AG09319 (cell line): Measurements from ENCODE around the gene OSTC.

ENCODE experiments used
- DNase-seq: peaks from one replicate; pipeline ENCODE4 v3.0.0-alpha.2; 2010; ENCODE audit warnings: low read depth; ENCODE audit errors: extremely low read depth
- CTCF ChIP-seq: IDR thresholded peaks from 2 replicates; pipeline ENCODE4 v1.5.1; 2011; ENCODE audit warnings: low read depth, mild to moderate bottlenecking, inconsistent platforms, low read length, moderate library complexity

Gene OSTC

DNA sequence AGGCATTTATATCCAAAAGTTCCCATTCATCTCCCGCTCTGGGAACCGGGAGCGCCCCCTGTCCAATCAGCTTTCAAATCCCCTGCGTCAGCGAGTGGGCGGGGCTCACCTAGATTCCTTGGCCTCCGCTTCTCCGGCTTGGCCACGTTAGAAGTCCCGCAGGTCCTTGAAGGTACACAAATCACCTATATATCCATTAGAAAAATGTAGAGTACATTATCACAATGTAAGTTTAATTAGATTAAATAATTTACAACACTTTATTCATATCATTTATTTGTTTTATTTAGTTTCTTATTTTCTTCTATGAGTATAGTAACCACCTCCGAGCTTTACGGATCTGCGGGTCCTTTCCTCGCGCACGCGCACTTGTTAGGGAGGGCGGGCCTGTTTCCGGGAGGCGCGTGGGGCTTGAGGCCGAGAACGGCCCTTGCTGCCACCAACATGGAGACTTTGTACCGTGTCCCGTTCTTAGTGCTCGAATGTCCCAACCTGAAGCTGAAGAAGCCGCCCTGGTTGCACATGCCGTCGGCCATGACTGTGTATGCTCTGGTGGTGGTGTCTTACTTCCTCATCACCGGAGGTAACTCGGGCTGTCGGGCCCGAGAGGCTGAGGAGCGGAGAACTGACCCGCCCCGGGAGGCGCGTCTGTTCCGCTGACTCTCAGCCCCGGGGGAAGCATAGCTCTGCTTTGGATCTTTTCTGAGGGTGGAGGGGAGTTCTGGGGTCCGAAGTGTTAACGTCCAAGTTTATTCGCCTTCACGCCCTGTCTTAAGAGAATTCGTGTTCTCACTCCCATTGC lies at the start of gene OSTC:
TSS of gene OSTC (plus strand) at position 388 of the 802 bp plus-strand sequence. CDS start at position 445, 57 bp downstream.
- peak; percentile 94 for DNase-seq
- TF ChIP-seq CTCF, result peak; percentile 26

DNA sequence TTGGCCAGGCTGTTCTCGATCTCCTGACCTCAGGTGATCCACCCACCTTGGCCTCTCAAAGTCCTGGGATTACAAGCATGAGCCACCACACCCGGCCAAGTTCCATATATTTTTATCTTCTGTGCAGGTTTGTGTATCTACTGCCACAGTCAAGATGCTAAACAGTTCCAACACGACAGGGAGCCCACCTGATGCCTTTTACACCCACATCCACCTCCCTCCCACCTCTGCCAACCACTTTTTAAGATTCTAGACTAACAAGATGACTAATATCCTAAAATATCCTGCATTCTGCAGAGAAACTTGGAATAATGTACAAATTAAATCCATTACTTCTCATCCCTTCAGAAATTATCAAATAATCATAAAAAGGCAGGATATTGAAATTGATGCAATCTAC lies 49.3 kb upstream of the OSTC start:
- no peak for TF ChIP-seq CTCF
- no peak for DNase-seq

DNA sequence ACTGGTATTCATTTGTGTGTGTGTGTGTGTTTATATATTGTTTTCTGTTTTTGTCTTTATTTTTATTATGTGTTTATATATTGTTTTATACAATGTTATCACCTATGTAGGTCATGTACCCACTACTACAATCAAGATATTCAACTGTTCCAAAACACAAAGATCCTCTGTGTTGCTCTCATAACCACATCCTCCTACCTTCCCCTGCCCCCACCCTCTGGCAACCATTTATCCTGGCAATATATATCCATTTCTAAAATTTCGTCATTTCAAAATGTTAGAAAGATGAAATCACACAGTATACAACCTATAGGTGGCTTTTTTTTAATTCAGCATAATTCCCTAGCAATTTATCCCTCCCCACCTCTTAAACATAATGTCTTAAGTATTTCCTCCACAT lies 48.9 kb upstream of the OSTC start:
- DNase-seq, result no peak

GRCh38 chr4:108602163-108602562 lies 48.2 kb upstream of the OSTC start:
- TF ChIP-seq CTCF, result no peak
- DNase-seq, result no peak

More for the DNA sequence above, 48.9 kb upstream of the OSTC start:
- TF ChIP-seq CTCF, result no peak

DNA sequence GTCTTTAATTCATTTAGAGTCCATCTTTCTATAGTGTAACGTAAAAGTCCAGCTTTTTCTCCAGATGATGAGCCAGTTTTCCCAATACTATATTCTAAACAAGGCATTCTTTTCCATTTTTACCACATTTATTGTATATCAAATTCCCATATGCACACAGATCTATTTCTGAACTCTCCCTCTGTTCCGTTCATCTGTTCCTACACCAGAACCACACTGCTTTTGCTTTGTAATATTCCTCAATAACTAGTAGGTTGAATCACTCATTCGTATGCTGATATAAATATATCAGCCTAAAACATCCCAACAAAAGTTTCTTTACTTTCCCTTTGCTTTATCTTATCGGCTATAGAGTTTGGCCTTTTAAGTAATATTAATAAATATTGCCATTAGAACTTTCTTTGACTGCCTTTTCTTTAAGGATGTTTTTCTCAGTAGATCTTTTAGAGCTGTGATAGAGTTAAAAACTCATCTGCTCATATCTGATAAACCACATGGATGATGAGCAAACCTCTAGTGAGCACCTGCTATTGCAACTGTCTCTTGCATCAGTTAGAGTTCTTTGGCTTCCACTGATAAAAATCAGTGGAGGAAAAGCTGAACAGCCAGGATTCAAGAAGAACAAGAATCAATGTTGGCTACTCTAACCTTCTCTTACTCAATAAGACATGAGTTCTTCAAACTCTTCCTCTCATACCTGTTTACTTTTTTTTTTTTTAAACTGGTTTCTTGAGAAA lies 43.2 kb upstream of the OSTC start:
- DNase-seq, result no peak
- no peak for TF ChIP-seq CTCF

GRCh38 chr4:108611365-108611764 lies 39.0 kb upstream of the OSTC start:
- TF ChIP-seq CTCF, result peak; percentile 62
- no peak for DNase-seq

- no peak for TF ChIP-seq CTCF
- DNase-seq, result no peak
Measured at GRCh38 chr4:108612365-108612764, 38.0 kb upstream of the OSTC start.
